PC-3 (cell line): ENCODE data around the gene FBXW7. TPM values are rescaled to one million over a fixed set of nuclear protein-coding genes. Genes with fewer than 3 reads are reported as not detected.

ENCODE experiments used
- ATAC-seq: fragments of 200-7000 bp; cut with Tn5 transposase; 2 replicates; pipeline ENCODE4 v1.9.1; 2020; ENCODE audit warnings: mild to moderate bottlenecking, moderate library complexity
- BruUV-seq: library from RNA; stranded (reverse); fragments of 400-500 nt; replicated peaks from 2 replicates; lab custom pipeline; 2021; lab: Mats Ljungman, UMichigan
- CTCF ChIA-PET: fragments of 300-600 bp; sonication (Branson Sonifier 250); formaldehyde crosslinking; loops from one replicate; lab custom pipeline; 2022; ENCODE audit warnings: antibody characterized with exemption; lab: Charles Lee
- POLR2A ChIA-PET: fragments of 300-600 bp; sonication (Branson Sonifier 250); formaldehyde crosslinking; loops from one replicate; lab custom pipeline; 2022; ENCODE audit warnings: antibody characterized with exemption; ENCODE audit not compliant: unreplicated experiment; lab: Charles Lee
- DNase-seq: peaks from one replicate; pipeline ENCODE4 v3.0.0-alpha.2; 2015
- H2AFZ ChIP-seq: fragments of 300-600 bp; sonication (generic); 2 replicates; pipeline ENCODE4 v1.6.0; 2016; ENCODE audit warnings: antibody characterized with exemption, low read length
- H3F3A ChIP-seq: fragments of 300-600 bp; sonication (generic); one replicate; pipeline ENCODE4 v1.6.0; 2017; ENCODE audit warnings: antibody characterized with exemption, low read length, control low read depth, mild to moderate bottlenecking; ENCODE audit not compliant: unreplicated experiment
- H3K27ac ChIP-seq: fragments of 300-600 bp; sonication (generic); 2 replicates; pipeline ENCODE4 v1.5.1; 2016; ENCODE audit warnings: mild to moderate bottlenecking, low read length
- H3K27me3 ChIP-seq: fragments of 300-600 bp; sonication (generic); 2 replicates; pipeline ENCODE4 v1.6.1; 2016; ENCODE audit warnings: low read length, mixed read lengths
- H3K36me3 ChIP-seq: fragments of 300-600 bp; sonication (generic); 2 replicates; pipeline ENCODE4 v1.6.1; 2016; ENCODE audit warnings: low read depth, mixed run types, low read length, mixed read lengths
- H3K4me1 ChIP-seq: fragments of 300-600 bp; sonication (generic); 2 replicates; pipeline ENCODE4 v1.5.1; 2016; ENCODE audit warnings: low read length; ENCODE audit not compliant: insufficient read depth
- H3K4me2 ChIP-seq: fragments of 300-600 bp; sonication (generic); 2 replicates; pipeline ENCODE4 v1.6.0; 2016; ENCODE audit warnings: low read length
- H3K4me3 ChIP-seq: fragments of 300-600 bp; sonication (generic); 2 replicates; pipeline ENCODE4 v1.5.1; 2016; ENCODE audit warnings: mild to moderate bottlenecking, low read length, mixed read lengths
- H3K79me2 ChIP-seq: fragments of 300-600 bp; sonication (generic); 2 replicates; pipeline ENCODE4 v1.6.1; 2017; ENCODE audit warnings: low read length, mixed read lengths
- H3K9ac ChIP-seq: fragments of 300-600 bp; sonication (generic); 2 replicates; pipeline ENCODE4 v1.6.0; 2016; ENCODE audit warnings: mild to moderate bottlenecking, low read length
- H3K9me2 ChIP-seq: fragments of 300-600 bp; sonication (generic); replicated peaks from 2 replicates; pipeline ENCODE4 v1.6.1; 2016; ENCODE audit warnings: mixed run types, low read length, mixed read lengths
- H3K9me3 ChIP-seq: fragments of 300-600 bp; sonication (generic); 2 replicates; pipeline ENCODE4 v1.6.1; 2016; ENCODE audit warnings: low read length, mixed read lengths
- H4K20me1 ChIP-seq: fragments of 300-600 bp; sonication (generic); 2 replicates; pipeline ENCODE4 v1.6.1; 2016; ENCODE audit warnings: low read length, mixed read lengths
- CTCF ChIP-seq: fragments of 300-600 bp; sonication (generic); conservative IDR thresholded peaks from 2 replicates; pipeline ENCODE4 v1.5.1; 2017; ENCODE audit warnings: antibody characterized with exemption, low read depth, mild to moderate bottlenecking, low read length
- EZH2 ChIP-seq: fragments of 300-600 bp; sonication (generic); IDR thresholded peaks from one replicate; pipeline ENCODE4 v1.6.1; 2017; ENCODE audit warnings: antibody characterized with exemption, mild to moderate bottlenecking, low read length; ENCODE audit not compliant: unreplicated experiment
- EZH2phosphoT487 ChIP-seq: fragments of 300-600 bp; sonication (generic); IDR thresholded peaks from 2 replicates; pipeline ENCODE4 v1.6.1; 2018; ENCODE audit warnings: mild to moderate bottlenecking, antibody characterized with exemption, low read length, borderline replicate concordance
- intact Hi-C: fragments of 100-400 bp; cut with micrococcal nuclease; formaldehyde crosslinking; loops from 2 replicates; pipeline ENCODE4 v1.9.0; 2023
- total RNA-seq: library from RNA; depleted of rRNA; stranded (reverse); fragments of >200 nt; gene quantifications from 2 replicates; pipeline ENCODE4 v1.2.3, GENCODE V29; 2014

The FBXW7 gene
- total RNA-seq, 1 experiment from 2014 or later: 24.3 TPM

- Histone ChIP-seq H3K36me3 (peaks cover 8% of the 10 kb centered on the region), H3F3A (no peaks in the 10 kb centered on the region), H4K20me1 (no peaks in the 10 kb centered on the region), H3K27ac (peak overlapping the region; percentile 30; the same call in 1 of the 2 replicates), H3K9ac (no peak overlapping the region), H3K79me2 (no peaks in the 10 kb centered on the region), H3K9me2 (no peaks in the 10 kb centered on the region), H3K9me3 (no peaks in the 10 kb centered on the region), H3K4me2 (peak overlapping the region; percentile 30), H2AFZ (no peak overlapping the region), H3K27me3 (no peaks in the 10 kb centered on the region), H3K4me3 (no peak overlapping the region), H3K4me1 (peaks cover 34% of the 10 kb centered on the region)
- no TSS peak for BruUV-seq
- no peak for ATAC-seq
- no peak for DNase-seq
- intact Hi-C loops: no loop called here
- ChIA-PET CTCF (interaction anchor here (0.7 kb wide), 1 partner anchor 75 kb away, joined by 3 read pairs; no protein-coding TSS in a partner anchor), POLR2A (no interaction called here)
- TF ChIP-seq EZH2: no peak
- no peak for TF ChIP-seq EZH2phosphoT487
Observed at GRCh38 chr4:152327606-152328453, 208.1 kb downstream of the FBXW7 start.

GRCh38 chr4:152325831-152326230 is 210.1 kb downstream of the FBXW7 start:
- Histone ChIP-seq H4K20me1 (no peaks in the 10 kb centered on the region), H3K4me1 (peaks cover 34% of the 10 kb centered on the region), H3K4me3 (no peak overlapping the region), H3F3A (no peaks in the 10 kb centered on the region), H3K9me2 (no peaks in the 10 kb centered on the region), H3K36me3 (peaks cover 8% of the 10 kb centered on the region), H3K4me2 (no peak overlapping the region; the same call in 1 of the 2 replicates), H3K9me3 (no peaks in the 10 kb centered on the region), H3K79me2 (no peaks in the 10 kb centered on the region), H3K27ac (no peak overlapping the region), H3K27me3 (no peaks in the 10 kb centered on the region), H3K9ac (no peak overlapping the region), H2AFZ (no peak overlapping the region)
- ChIA-PET CTCF (no interaction called here), POLR2A (no interaction called here)
- DNase-seq (peak; percentile 32), ATAC-seq (no peak)
- no TSS peak for BruUV-seq
- TF ChIP-seq CTCF: no peak
- no peak for TF ChIP-seq EZH2
- TF ChIP-seq EZH2phosphoT487: no peak
- intact Hi-C loops: no loop called here

- H3F3A ChIP-seq: no peaks in the 10 kb centered on the region
- H3K27ac ChIP-seq: no peak overlapping the region
- no peaks in the 10 kb centered on the region for H3K9me3 ChIP-seq
- H2AFZ ChIP-seq: no peak overlapping the region
- H3K36me3 ChIP-seq: peaks cover 8% of the 10 kb centered on the region
- no peaks in the 10 kb centered on the region for H3K9me2 ChIP-seq
- ATAC-seq (no peak), DNase-seq (no peak)
- ChIA-PET CTCF (no interaction called here), POLR2A (no interaction called here)
- H3K27me3 ChIP-seq: no peaks in the 10 kb centered on the region
- no peak overlapping the region for H3K9ac ChIP-seq
- H3K4me2 ChIP-seq: no peak overlapping the region
- no peak overlapping the region for H3K4me3 ChIP-seq
- intact Hi-C loops: no loop called here
- BruUV-seq: no TSS peak
- no peak for TF ChIP-seq EZH2
- TF ChIP-seq CTCF: no peak
- no peak for TF ChIP-seq EZH2phosphoT487
- H3K79me2 ChIP-seq: no peaks in the 10 kb centered on the region
- H3K4me1 ChIP-seq: peaks cover 21% of the 10 kb centered on the region
- no peaks in the 10 kb centered on the region for H4K20me1 ChIP-seq
Observed at GRCh38 chr4:152323221-152323620, 212.7 kb downstream of the FBXW7 start.
